Cardiac muscle cell (in vitro differentiated cells and primary cell): ENCODE results near the gene NHSL1. TPM values are rescaled to one million over a fixed set of nuclear protein-coding genes. Genes with fewer than 3 reads are reported as not detected.

ENCODE experiments used
- DNase-seq, 2 donors: peaks; one replicate each; pipeline versions ENCODE4 v3.0.0 to v3.0.0-alpha.2; 2010 to 2017; ENCODE audit warnings: low read depth in 1 of 2, low spot score in 1 of 2
- H3K27ac ChIP-seq: fragments of 200-600 bp; sonication (generic); 2 replicates; pipeline ENCODE4 v1.5.1; 2016
- H3K27me3 ChIP-seq: fragments of 200-600 bp; sonication (generic); 2 replicates; pipeline ENCODE4 v1.6.0; 2016; ENCODE audit warnings: control low read depth
- H3K36me3 ChIP-seq: fragments of 200-600 bp; sonication (generic); 2 replicates; pipeline ENCODE4 v1.5.1; 2016; ENCODE audit warnings: control low read depth
- H3K4me1 ChIP-seq: fragments of 200-600 bp; sonication (generic); 2 replicates; pipeline ENCODE4 v1.8.1; 2017; ENCODE audit warnings: low read depth, mild to moderate bottlenecking, mixed run types
- H3K4me3 ChIP-seq: fragments of 200-600 bp; sonication (generic); 2 replicates; pipeline ENCODE4 v1.5.1; 2016; ENCODE audit warnings: mild to moderate bottlenecking
- H3K9me3 ChIP-seq: fragments of 200-600 bp; sonication (generic); 2 replicates; pipeline ENCODE4 v1.5.1; 2017; ENCODE audit warnings: low read depth, mild to moderate bottlenecking, control low read depth
- polyA plus RNA-seq: library from polyadenylated mRNA; unstranded; fragments of >200 nt; fragmentation: Nextera tagmentation; extraction: Ambion mirVana; gene quantifications from 2 replicates; pipeline ENCODE4 v1.2.1, GENCODE V29; 2016
- total RNA-seq: library from RNA; depleted of rRNA; stranded (reverse); fragments of >200 nt; gene quantifications from 2 replicates; pipeline ENCODE4 v1.2.3, GENCODE V29; 2016
- TF ChIP-seq, protein P1 (sequence below): IDR thresholded peaks from 2 replicates; pipeline ENCODE4 v1.5.1; 2012; ENCODE audit warnings: low read depth, mild to moderate bottlenecking, low read length

NHSL1 gene
- total and polyA plus RNA-seq, 2 experiments from 2014 or later, result 6.0 to 11.3 TPM

DNA sequence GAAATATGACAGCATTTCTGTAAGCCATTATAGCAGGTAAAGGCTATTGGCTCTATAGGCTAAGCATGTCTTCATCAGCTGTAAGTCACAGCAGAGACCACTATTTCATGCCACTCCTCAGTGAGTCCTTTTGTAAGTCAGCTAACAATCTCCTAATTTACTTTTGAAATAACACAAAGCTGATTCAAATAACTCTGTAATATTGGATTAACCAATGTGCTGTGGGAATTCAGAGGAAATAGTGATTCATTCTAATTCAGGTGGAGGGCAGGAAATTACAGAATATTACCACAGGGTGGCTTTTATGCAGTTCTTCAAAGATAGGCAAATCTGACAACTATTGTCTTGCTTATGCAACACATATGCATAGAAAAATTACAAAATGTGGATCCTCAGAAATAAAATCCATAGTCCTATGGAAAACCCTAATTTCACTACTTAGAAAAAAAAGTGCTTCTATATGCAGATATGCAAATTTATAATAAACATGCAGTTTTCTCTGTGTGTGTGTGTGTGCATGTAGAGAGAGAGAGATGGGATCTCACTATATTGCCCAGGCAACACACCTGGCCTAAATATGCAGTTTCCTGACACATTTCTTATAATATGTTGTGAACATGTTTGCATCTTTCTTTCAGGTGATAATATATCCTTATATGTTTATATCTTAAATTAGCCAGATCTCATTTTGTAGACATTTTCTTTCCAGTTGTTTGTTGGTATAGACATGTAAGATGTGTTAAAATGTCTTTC, 126.4 kb downstream of the NHSL1 start:
- Histone ChIP-seq H3K4me3 (no peak overlapping the region), H3K9me3 (no peaks in the 10 kb centered on the region), H3K4me1 (peaks cover 24% of the 10 kb centered on the region), H3K27me3 (no peaks in the 10 kb centered on the region), H3K27ac (no peak overlapping the region), H3K36me3 (no peaks in the 10 kb centered on the region)
- peak in 1 of 2 donors; percentile 52 for DNase-seq
- TF ChIP-seq, protein P1, sequence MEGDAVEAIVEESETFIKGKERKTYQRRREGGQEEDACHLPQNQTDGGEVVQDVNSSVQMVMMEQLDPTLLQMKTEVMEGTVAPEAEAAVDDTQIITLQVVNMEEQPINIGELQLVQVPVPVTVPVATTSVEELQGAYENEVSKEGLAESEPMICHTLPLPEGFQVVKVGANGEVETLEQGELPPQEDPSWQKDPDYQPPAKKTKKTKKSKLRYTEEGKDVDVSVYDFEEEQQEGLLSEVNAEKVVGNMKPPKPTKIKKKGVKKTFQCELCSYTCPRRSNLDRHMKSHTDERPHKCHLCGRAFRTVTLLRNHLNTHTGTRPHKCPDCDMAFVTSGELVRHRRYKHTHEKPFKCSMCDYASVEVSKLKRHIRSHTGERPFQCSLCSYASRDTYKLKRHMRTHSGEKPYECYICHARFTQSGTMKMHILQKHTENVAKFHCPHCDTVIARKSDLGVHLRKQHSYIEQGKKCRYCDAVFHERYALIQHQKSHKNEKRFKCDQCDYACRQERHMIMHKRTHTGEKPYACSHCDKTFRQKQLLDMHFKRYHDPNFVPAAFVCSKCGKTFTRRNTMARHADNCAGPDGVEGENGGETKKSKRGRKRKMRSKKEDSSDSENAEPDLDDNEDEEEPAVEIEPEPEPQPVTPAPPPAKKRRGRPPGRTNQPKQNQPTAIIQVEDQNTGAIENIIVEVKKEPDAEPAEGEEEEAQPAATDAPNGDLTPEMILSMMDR, result no peak

Other genes with a start within 250 kb of the NHSL1 start
- gene SMIM28, start 121.6 kb downstream of the NHSL1 start, total RNA-seq, result not detected in 2 replicates
- gene SMIM28, start 121.6 kb downstream of the NHSL1 start, polyA plus RNA-seq, result not detected in 2 replicates
- gene HEBP2, start 95.3 kb downstream of the NHSL1 start, total RNA-seq, result 55.9 and 62.2 TPM in 2 replicates
- 97.1 and 109 TPM in 2 replicates for gene HEBP2, start 95.3 kb downstream of the NHSL1 start, polyA plus RNA-seq